ENCODE measurements around the gene PCDHB1.

PCDHB1 gene

DNA sequence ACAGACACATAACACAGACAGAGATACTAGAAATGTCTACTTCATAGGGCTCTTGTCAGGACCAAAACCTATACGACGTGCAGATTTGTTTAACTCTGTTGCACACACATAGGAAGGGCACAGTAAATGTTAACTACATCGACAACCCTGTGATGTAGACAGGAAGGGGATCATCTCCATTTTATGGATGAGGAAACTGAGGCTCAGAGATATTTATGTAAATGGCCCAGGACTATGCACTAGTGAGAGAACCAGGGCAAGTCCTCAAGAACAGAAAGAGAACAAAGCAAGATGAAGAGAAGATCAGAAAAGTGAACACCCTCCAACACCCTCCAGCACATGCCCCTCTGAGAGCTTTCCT is 48.6 kb upstream of the PCDHB1 start:
- TF ChIP-seq MAX (IDR thresholded peaks at IDR 0.05) (no peak), TCF12 (IDR thresholded peaks at IDR 0.05; ENCODE audit: low read depth) (no peak), RAD21 (IDR thresholded peaks at IDR 0.05; ENCODE audit: low read depth) (no peak), NFIC (IDR thresholded peaks at IDR 0.05) (no peak), EP300 (IDR thresholded peaks at IDR 0.05; ENCODE audit: borderline replicate concordance) (no peak), EGR1 (IDR thresholded peaks at IDR 0.05) (no peak), CREB1 (IDR thresholded peaks at IDR 0.05; ENCODE audit: low read depth) (no peak), TEAD4 (IDR thresholded peaks at IDR 0.05) (no peak), FOXM1 (IDR thresholded peaks at IDR 0.05; ENCODE audit: borderline replicate concordance, low read depth) (no peak), TAF1 (IDR thresholded peaks at IDR 0.05; ENCODE audit: low read depth) (no peak), ZBTB7A (IDR thresholded peaks at IDR 0.05; ENCODE audit: low read depth) (no peak), CEBPB (IDR thresholded peaks at IDR 0.05) (no peak), YY1 (IDR thresholded peaks at IDR 0.05; ENCODE audit: low read depth) (no peak)
- TF ChIP-seq, protein P1, sequence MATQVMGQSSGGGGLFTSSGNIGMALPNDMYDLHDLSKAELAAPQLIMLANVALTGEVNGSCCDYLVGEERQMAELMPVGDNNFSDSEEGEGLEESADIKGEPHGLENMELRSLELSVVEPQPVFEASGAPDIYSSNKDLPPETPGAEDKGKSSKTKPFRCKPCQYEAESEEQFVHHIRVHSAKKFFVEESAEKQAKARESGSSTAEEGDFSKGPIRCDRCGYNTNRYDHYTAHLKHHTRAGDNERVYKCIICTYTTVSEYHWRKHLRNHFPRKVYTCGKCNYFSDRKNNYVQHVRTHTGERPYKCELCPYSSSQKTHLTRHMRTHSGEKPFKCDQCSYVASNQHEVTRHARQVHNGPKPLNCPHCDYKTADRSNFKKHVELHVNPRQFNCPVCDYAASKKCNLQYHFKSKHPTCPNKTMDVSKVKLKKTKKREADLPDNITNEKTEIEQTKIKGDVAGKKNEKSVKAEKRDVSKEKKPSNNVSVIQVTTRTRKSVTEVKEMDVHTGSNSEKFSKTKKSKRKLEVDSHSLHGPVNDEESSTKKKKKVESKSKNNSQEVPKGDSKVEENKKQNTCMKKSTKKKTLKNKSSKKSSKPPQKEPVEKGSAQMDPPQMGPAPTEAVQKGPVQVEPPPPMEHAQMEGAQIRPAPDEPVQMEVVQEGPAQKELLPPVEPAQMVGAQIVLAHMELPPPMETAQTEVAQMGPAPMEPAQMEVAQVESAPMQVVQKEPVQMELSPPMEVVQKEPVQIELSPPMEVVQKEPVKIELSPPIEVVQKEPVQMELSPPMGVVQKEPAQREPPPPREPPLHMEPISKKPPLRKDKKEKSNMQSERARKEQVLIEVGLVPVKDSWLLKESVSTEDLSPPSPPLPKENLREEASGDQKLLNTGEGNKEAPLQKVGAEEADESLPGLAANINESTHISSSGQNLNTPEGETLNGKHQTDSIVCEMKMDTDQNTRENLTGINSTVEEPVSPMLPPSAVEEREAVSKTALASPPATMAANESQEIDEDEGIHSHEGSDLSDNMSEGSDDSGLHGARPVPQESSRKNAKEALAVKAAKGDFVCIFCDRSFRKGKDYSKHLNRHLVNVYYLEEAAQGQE (IDR thresholded peaks at IDR 0.05; ENCODE audit: low read depth): no peak
- TF ChIP-seq, protein P2, sequence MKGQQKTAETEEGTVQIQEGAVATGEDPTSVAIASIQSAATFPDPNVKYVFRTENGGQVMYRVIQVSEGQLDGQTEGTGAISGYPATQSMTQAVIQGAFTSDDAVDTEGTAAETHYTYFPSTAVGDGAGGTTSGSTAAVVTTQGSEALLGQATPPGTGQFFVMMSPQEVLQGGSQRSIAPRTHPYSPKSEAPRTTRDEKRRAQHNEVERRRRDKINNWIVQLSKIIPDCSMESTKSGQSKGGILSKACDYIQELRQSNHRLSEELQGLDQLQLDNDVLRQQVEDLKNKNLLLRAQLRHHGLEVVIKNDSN (IDR thresholded peaks at IDR 0.05): no peak

GRCh38 chr5:141003031-141003430 is 48.1 kb upstream of the PCDHB1 start:
- TF ChIP-seq EP300 (IDR thresholded peaks at IDR 0.05; ENCODE audit: borderline replicate concordance): no peak
- TF ChIP-seq, protein P2 (IDR thresholded peaks at IDR 0.05): no peak
- no peak for TF ChIP-seq MAX (IDR thresholded peaks at IDR 0.05)
- TF ChIP-seq TEAD4 (IDR thresholded peaks at IDR 0.05): no peak
- no peak for TF ChIP-seq FOXM1 (IDR thresholded peaks at IDR 0.05; ENCODE audit: borderline replicate concordance, low read depth)
- no peak for TF ChIP-seq YY1 (IDR thresholded peaks at IDR 0.05; ENCODE audit: low read depth)
- no peak for TF ChIP-seq CEBPB (IDR thresholded peaks at IDR 0.05)
- no peak for TF ChIP-seq TAF1 (IDR thresholded peaks at IDR 0.05; ENCODE audit: low read depth)
- TF ChIP-seq, protein P1 (IDR thresholded peaks at IDR 0.05; ENCODE audit: low read depth): no peak
- no peak for TF ChIP-seq ZBTB7A (IDR thresholded peaks at IDR 0.05; ENCODE audit: low read depth)
- TF ChIP-seq EGR1 (IDR thresholded peaks at IDR 0.05): no peak
- TF ChIP-seq CREB1 (IDR thresholded peaks at IDR 0.05; ENCODE audit: low read depth): no peak
- TF ChIP-seq RAD21 (IDR thresholded peaks at IDR 0.05; ENCODE audit: low read depth): no peak
- TF ChIP-seq TCF12 (IDR thresholded peaks at IDR 0.05; ENCODE audit: low read depth): no peak
- TF ChIP-seq NFIC (IDR thresholded peaks at IDR 0.05): no peak

GRCh38 chr5:141003791-141004611 is 47.2 kb upstream of the PCDHB1 start:
- TF ChIP-seq RAD21 (IDR thresholded peaks at IDR 0.05; ENCODE audit: low read depth) (no peak), ZBTB7A (IDR thresholded peaks at IDR 0.05; ENCODE audit: low read depth) (no peak), CREB1 (IDR thresholded peaks at IDR 0.05; ENCODE audit: low read depth) (no peak), MAX (IDR thresholded peaks at IDR 0.05) (no peak), CEBPB (IDR thresholded peaks at IDR 0.05) (no peak), EGR1 (IDR thresholded peaks at IDR 0.05) (no peak), TCF12 (IDR thresholded peaks at IDR 0.05; ENCODE audit: low read depth) (0 out of 2 replicates have a peak, but pooled peaks have one; percentile 41)

GRCh38 chr5:141007791-141008190 is 43.4 kb upstream of the PCDHB1 start:
- TF ChIP-seq EP300 (IDR thresholded peaks at IDR 0.05; ENCODE audit: borderline replicate concordance) (no peak), RAD21 (IDR thresholded peaks at IDR 0.05; ENCODE audit: low read depth) (no peak), CEBPB (IDR thresholded peaks at IDR 0.05) (no peak), FOXM1 (IDR thresholded peaks at IDR 0.05; ENCODE audit: borderline replicate concordance, low read depth) (no peak), NFIC (IDR thresholded peaks at IDR 0.05) (no peak), ZBTB7A (IDR thresholded peaks at IDR 0.05; ENCODE audit: low read depth) (no peak), YY1 (IDR thresholded peaks at IDR 0.05; ENCODE audit: low read depth) (no peak)
- TF ChIP-seq, protein P1 (IDR thresholded peaks at IDR 0.05; ENCODE audit: low read depth): no peak

Data from Ishikawa (cell line).